IMR-90 (cell line): ENCODE measurements around the gene EEPD1. TPM values are rescaled to one million over a fixed set of nuclear protein-coding genes. Genes with fewer than 3 reads are reported as not detected.

Experiments used
- ATAC-seq: fragments of 200-7000 bp; cut with Tn5 transposase; 2 replicates; pipeline ENCODE4 v1.9.1; 2020; ENCODE audit warnings: low read depth, mild to moderate bottlenecking, moderate library complexity
- BruUV-seq: library from RNA; stranded (reverse); fragments of 400-500 nt; replicated peaks from 2 replicates; lab custom pipeline; 2021; lab: Mats Ljungman, UMichigan
- CTCF ChIA-PET: fragments of 300-600 bp; formaldehyde crosslinking; extraction: SDS; loops from one replicate; lab custom pipeline; 2021; ENCODE audit warnings: antibody characterized with exemption; lab: Yijun Ruan, JAX
- POLR2A ChIA-PET: fragments of 300-600 bp; sonication (Branson Sonifier 250); formaldehyde crosslinking; loops from one replicate; lab custom pipeline; 2022; ENCODE audit warnings: antibody characterized with exemption; ENCODE audit not compliant: unreplicated experiment; lab: Charles Lee
- DNase-seq: peaks from one replicate; pipeline ENCODE4 v3.0.0; 2013
- H2AFZ ChIP-seq: replicated peaks from 2 replicates; pipeline ENCODE3; 2013; ENCODE audit warnings: low read length, mild to moderate bottlenecking; ENCODE audit not compliant: poor library complexity
- H2AK5ac ChIP-seq: 2 replicates; pipeline ENCODE4 v1.6.1; 2013; ENCODE audit warnings: low read depth, low read length, inconsistent platforms
- H2AK9ac ChIP-seq: replicated peaks from 2 replicates; pipeline ENCODE3; 2013; ENCODE audit warnings: mild to moderate bottlenecking, low read depth, low read length, moderate library complexity; ENCODE audit not compliant: poor library complexity
- H2BK120ac ChIP-seq: 2 replicates; pipeline ENCODE4 v1.6.1; 2013; ENCODE audit warnings: low read depth, low read length, inconsistent platforms
- H2BK15ac ChIP-seq: 3 replicates; pipeline ENCODE4 v1.6.1; 2013; ENCODE audit warnings: low read depth, low read length, inconsistent platforms
- H2BK20ac ChIP-seq: 2 replicates; pipeline ENCODE4 v1.6.1; 2013; ENCODE audit warnings: low read depth, mild to moderate bottlenecking, inconsistent platforms, low read length, moderate library complexity
- H2BK5ac ChIP-seq: 2 replicates; pipeline ENCODE4 v1.6.1; 2013; ENCODE audit warnings: mild to moderate bottlenecking, low read depth, low read length, inconsistent platforms; ENCODE audit not compliant: poor library complexity, severe bottlenecking
- H3K14ac ChIP-seq: replicated peaks from 2 replicates; pipeline ENCODE4 v1.6.1; 2013; ENCODE audit warnings: low read depth, low read length, inconsistent platforms
- H3K18ac ChIP-seq: 2 replicates; pipeline ENCODE4 v1.6.1; 2013; ENCODE audit warnings: low read depth, low read length, control low read depth
- H3K23ac ChIP-seq: 2 replicates; pipeline ENCODE4 v1.6.1; 2013; ENCODE audit warnings: low read depth, low read length, inconsistent platforms
- H3K27ac ChIP-seq: 2 replicates; pipeline ENCODE4 v1.5.1; 2013; ENCODE audit warnings: mild to moderate bottlenecking, control low read depth, low read length; ENCODE audit not compliant: insufficient read depth
- H3K27me3 ChIP-seq: 2 replicates; pipeline ENCODE4 v1.6.1; 2013; ENCODE audit warnings: low read length; ENCODE audit not compliant: control insufficient read depth, insufficient read depth
- H3K36me3 ChIP-seq: 2 replicates; pipeline ENCODE4 v1.6.1; 2013; ENCODE audit warnings: low read length, mixed read lengths; ENCODE audit not compliant: control insufficient read depth, insufficient read depth
- H3K4ac ChIP-seq: 2 replicates; pipeline ENCODE4 v1.6.1; 2013; ENCODE audit warnings: low read depth, low read length, inconsistent platforms
- H3K4me1 ChIP-seq: 2 replicates; pipeline ENCODE4 v1.6.1; 2013; ENCODE audit warnings: low read length, mixed read lengths; ENCODE audit not compliant: control insufficient read depth, insufficient read depth
- H3K4me2 ChIP-seq: 2 replicates; pipeline ENCODE4 v1.6.1; 2013; ENCODE audit warnings: low read depth, mild to moderate bottlenecking, control low read depth, low read length, moderate library complexity
- H3K4me3 ChIP-seq: 2 replicates; pipeline ENCODE4 v1.5.1; 2013; ENCODE audit warnings: low read depth, mild to moderate bottlenecking, control low read depth, low read length, moderate library complexity; ENCODE audit not compliant: insufficient read depth
- H3K56ac ChIP-seq: 2 replicates; pipeline ENCODE4 v1.6.1; 2013; ENCODE audit warnings: low read length, inconsistent platforms; ENCODE audit not compliant: insufficient read depth; ENCODE audit errors: extremely low read depth
- H3K79me1 ChIP-seq, 2 experiments: 2 replicates each; pipeline ENCODE4 v1.6.1; 2013; ENCODE audit warnings: low read length in 2 of 2, inconsistent platforms in 1 of 2, low read depth in 1 of 2
- H3K9ac ChIP-seq: 2 replicates; pipeline ENCODE4 v1.6.1; 2013; ENCODE audit warnings: low read depth, low read length, control low read depth
- H3K9me1 ChIP-seq: 2 replicates; pipeline ENCODE4 v1.6.1; 2013; ENCODE audit warnings: low read length, inconsistent platforms; ENCODE audit not compliant: insufficient read depth
- H3K9me3 ChIP-seq: 2 replicates; pipeline ENCODE4 v1.6.1; 2013; ENCODE audit warnings: low read length; ENCODE audit not compliant: control insufficient read depth, insufficient read depth
- H4K20me1 ChIP-seq: 2 replicates; pipeline ENCODE4 v1.6.1; 2013; ENCODE audit warnings: low read length, inconsistent platforms; ENCODE audit not compliant: insufficient read depth
- H4K5ac ChIP-seq: 2 replicates; pipeline ENCODE4 v1.6.1; 2013; ENCODE audit warnings: mild to moderate bottlenecking, low read depth, low read length, control low read depth
- H4K8ac ChIP-seq, 2 experiments: 2 replicates each; pipeline ENCODE4 v1.6.1; 2013; ENCODE audit warnings: low read depth in 2 of 2, low read length in 2 of 2, control low read depth in 1 of 2, inconsistent platforms in 1 of 2
- H4K91ac ChIP-seq: 2 replicates; pipeline ENCODE4 v1.6.1; 2013; ENCODE audit warnings: low read depth, low read length, inconsistent platforms; ENCODE audit not compliant: insufficient read depth
- MAZ ChIP-seq: IDR thresholded peaks from 2 replicates; pipeline ENCODE4 v1.6.1; 2012; ENCODE audit warnings: low read depth, mild to moderate bottlenecking, low read length, improper control_type of control experiment, moderate library complexity, borderline replicate concordance
- RAD21 ChIP-seq: IDR thresholded peaks from 2 replicates; pipeline ENCODE4 v1.6.1; 2012; ENCODE audit warnings: low read length, improper control_type of control experiment
- RCOR1 ChIP-seq: IDR thresholded peaks from 2 replicates; pipeline ENCODE4 v1.6.1; 2012; ENCODE audit warnings: mild to moderate bottlenecking, low read length, improper control_type of control experiment; ENCODE audit not compliant: insufficient replicate concordance
- RFX5 ChIP-seq: IDR thresholded peaks from 2 replicates; pipeline ENCODE4 v1.8.0; 2012; ENCODE audit warnings: low read depth, mild to moderate bottlenecking, low read length, moderate library complexity
- WGBS, 2 experiments: methylation state at CpG; one replicate each; pipeline versions ENCODE4 v1.1.5 to v1.1.7; 2013; ENCODE audit warnings: missing lambda C conversion rate in 2 of 2; ENCODE audit not compliant: insufficient read length in 1 of 2; ENCODE audit errors: extremely low coverage in 2 of 2; 5-methylcytosine and 5-hydroxymethylcytosine counted together
- dilution Hi-C: fragments of 300-500 bp; cut with HindIII; formaldehyde crosslinking; loops from one replicate; pipeline ENCODE4 v1.14.3; 2018; ENCODE audit warnings: low sequenced_read_pairs; ENCODE audit not compliant: unreplicated experiment
- in situ Hi-C: fragments of 300-500 bp; cut with MboI; formaldehyde crosslinking; loops from 3 replicates; pipeline ENCODE4 v1.14.3; 2019; ENCODE audit warnings: low sequenced_read_pairs, inconsistent platforms, mixed read lengths
- intact Hi-C: fragments of 100-400 bp; cut with micrococcal nuclease; formaldehyde crosslinking; loops from 2 replicates; pipeline ENCODE4 v1.10.0; 2022
- polyA plus RNA-seq, 3 experiments: library from polyadenylated mRNA; depleted of rRNA; stranded (reverse); fragments of >200 nt; gene quantifications; 2 replicates each; pipeline ENCODE4 v1.2.3, GENCODE V29; 2012; ENCODE audit warnings: low replicate concordance in 1 of 3
- total RNA-seq: library from RNA; depleted of rRNA; stranded (reverse); fragments of >200 nt; gene quantifications from 2 replicates; pipeline ENCODE4 v1.2.3, GENCODE V29; 2012
- TF ChIP-seq, protein P1 (sequence below): conservative IDR thresholded peaks from 2 replicates; pipeline ENCODE4 v1.5.1; 2012; ENCODE audit warnings: mild to moderate bottlenecking, low read depth, low read length, improper control_type of control experiment

Gene EEPD1
- total and polyA plus RNA-seq, 2 of the 4 experiments (the other 2 are of a cell fraction): 7.3 to 15.2 TPM

DNA sequence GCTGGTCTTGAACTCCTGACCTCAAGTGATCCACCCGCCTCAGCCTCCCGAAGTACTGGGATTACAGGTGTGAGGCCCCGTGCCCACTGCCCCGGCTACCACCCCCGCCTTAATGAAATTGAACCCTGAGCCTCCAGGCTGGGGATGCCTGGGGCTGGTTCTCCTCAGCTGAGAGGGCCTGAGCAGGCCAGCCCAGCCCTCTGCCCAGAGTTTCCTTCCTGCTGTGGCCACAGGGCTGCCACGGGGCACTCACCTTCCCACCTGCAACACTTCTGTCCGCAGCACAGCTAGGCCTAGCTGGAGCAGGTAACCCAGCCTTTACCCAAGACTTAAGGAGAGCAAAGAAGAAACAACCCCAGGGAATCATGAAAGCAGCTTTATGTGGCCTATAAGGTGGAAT, 158.5 kb downstream of the EEPD1 start:
- H2AK9ac ChIP-seq: no peak overlapping the region
- no peaks in the 10 kb centered on the region for H4K20me1 ChIP-seq
- H3K18ac ChIP-seq: no peak overlapping the region
- no peaks in the 10 kb centered on the region for H3K79me1 ChIP-seq
- no peak overlapping the region for H2BK20ac ChIP-seq
- H4K5ac ChIP-seq: no peak overlapping the region
- no peaks in the 10 kb centered on the region; the same call in 1 of the 2 replicates for H3K9me1 ChIP-seq
- BruUV-seq: no TSS peak
- H3K9ac ChIP-seq: no peak overlapping the region
- in situ Hi-C loops: no loop called here
- dilution Hi-C loops: loop anchor here (25.0 kb wide), 1 partner anchor 324 kb away; no protein-coding TSS in a partner anchor
- DNase-seq (no peak), ATAC-seq (no peak)
- H3K4me3 ChIP-seq: no peak overlapping the region
- no peaks in the 10 kb centered on the region for H3K36me3 ChIP-seq
- no peak overlapping the region for H2BK120ac ChIP-seq
- H4K91ac ChIP-seq: no peak overlapping the region
- POLR2A ChIA-PET: no interaction called here
- CTCF ChIA-PET: no interaction called here
- H3K4ac ChIP-seq: no peak overlapping the region
- H3K4me1 ChIP-seq: no peaks in the 10 kb centered on the region
- peaks cover 9% of the 10 kb centered on the region for H3K27me3 ChIP-seq
- H2AFZ ChIP-seq: no peak overlapping the region
- no peak overlapping the region for H3K14ac ChIP-seq
- no peak overlapping the region for H3K23ac ChIP-seq
- TF ChIP-seq RAD21 (no peak), RFX5 (no peak), MAZ (no peak), RCOR1 (no peak)
- TF ChIP-seq, protein P1, sequence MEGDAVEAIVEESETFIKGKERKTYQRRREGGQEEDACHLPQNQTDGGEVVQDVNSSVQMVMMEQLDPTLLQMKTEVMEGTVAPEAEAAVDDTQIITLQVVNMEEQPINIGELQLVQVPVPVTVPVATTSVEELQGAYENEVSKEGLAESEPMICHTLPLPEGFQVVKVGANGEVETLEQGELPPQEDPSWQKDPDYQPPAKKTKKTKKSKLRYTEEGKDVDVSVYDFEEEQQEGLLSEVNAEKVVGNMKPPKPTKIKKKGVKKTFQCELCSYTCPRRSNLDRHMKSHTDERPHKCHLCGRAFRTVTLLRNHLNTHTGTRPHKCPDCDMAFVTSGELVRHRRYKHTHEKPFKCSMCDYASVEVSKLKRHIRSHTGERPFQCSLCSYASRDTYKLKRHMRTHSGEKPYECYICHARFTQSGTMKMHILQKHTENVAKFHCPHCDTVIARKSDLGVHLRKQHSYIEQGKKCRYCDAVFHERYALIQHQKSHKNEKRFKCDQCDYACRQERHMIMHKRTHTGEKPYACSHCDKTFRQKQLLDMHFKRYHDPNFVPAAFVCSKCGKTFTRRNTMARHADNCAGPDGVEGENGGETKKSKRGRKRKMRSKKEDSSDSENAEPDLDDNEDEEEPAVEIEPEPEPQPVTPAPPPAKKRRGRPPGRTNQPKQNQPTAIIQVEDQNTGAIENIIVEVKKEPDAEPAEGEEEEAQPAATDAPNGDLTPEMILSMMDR: no peak
- intact Hi-C loops: no loop called here
- WGBS, 2 experiments: 82% methylated on average over 3 of the region's 7 CpGs; no CpG with 5 or more reads in 1 of the 2 experiments
- H3K4me2 ChIP-seq: no peak overlapping the region
- no peak overlapping the region for H2BK15ac ChIP-seq
- no peak overlapping the region for H2BK5ac ChIP-seq
- H2AK5ac ChIP-seq: no peak overlapping the region
- no peaks in the 10 kb centered on the region for H3K9me3 ChIP-seq
- no peak overlapping the region for H3K56ac ChIP-seq
- H4K8ac ChIP-seq: no peak overlapping the region
- H3K27ac ChIP-seq: no peak overlapping the region
